Duodenal mucosa (tissue), 2 donors: ENCODE results near the gene MAP1B.

Source experiments
- H3K27ac ChIP-seq: one replicate; pipeline ENCODE4 v1.7.0; 2013; ENCODE audit warnings: low read depth, low read length
- H3K27me3 ChIP-seq, 2 donors: one replicate each; pipeline ENCODE4 v1.7.0; 2013; ENCODE audit warnings: low read length in 2 of 2, control low read depth in 1 of 2; ENCODE audit not compliant: insufficient read depth in 2 of 2, control insufficient read depth in 1 of 2
- H3K36me3 ChIP-seq, 2 donors: one replicate each; pipeline ENCODE4 v1.7.0; 2013; ENCODE audit warnings: low read length in 2 of 2, control low read depth in 1 of 2; ENCODE audit not compliant: insufficient read depth in 2 of 2, control insufficient read depth in 1 of 2
- H3K4me1 ChIP-seq, 2 donors: one replicate each; pipeline ENCODE4 v1.7.0; 2013; ENCODE audit warnings: low read length in 2 of 2, control low read depth in 1 of 2; ENCODE audit not compliant: insufficient read depth in 2 of 2, control insufficient read depth in 1 of 2
- H3K4me3 ChIP-seq, 2 donors: one replicate each; pipeline ENCODE4 v1.7.0; 2013; ENCODE audit warnings: low read length in 2 of 2, low read depth in 1 of 2
- H3K9ac ChIP-seq, 2 donors: one replicate each; pipeline ENCODE4 v1.7.0; 2013; ENCODE audit warnings: low read length in 2 of 2, low read depth in 1 of 2
- H3K9me3 ChIP-seq, 2 donors: one replicate each; pipeline ENCODE4 v1.7.0; 2013; ENCODE audit warnings: low read length in 2 of 2, control low read depth in 1 of 2; ENCODE audit not compliant: control insufficient read depth in 1 of 2

Gene MAP1B

DNA sequence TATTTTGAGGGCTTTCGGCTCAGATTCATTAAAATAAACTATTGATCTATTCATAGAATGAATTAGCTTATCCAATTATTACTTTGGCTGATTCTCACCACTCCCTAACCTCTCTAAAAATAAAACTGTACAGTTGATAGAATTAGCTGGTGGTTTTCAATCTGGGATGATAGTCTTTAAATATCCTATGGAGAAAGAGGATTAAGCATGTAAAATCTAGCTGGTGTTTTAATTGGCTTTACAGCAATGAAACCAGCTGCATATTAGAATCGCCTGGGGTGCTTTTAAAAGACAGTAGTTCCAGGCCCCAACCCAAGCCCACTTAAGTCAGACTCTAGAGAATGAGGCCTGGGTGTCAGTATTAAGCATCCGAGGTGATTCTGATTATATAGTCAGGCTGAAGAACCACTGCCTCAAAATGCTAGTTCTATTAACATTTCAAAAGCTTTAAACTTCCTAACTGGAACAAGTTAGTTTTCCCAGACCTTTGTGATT is 95.1 kb downstream of the MAP1B start:
- H3K9me3 ChIP-seq, result no peaks in the 10 kb centered on the region
- H3K4me1 ChIP-seq, result no peaks in the 10 kb centered on the region
- H3K36me3 ChIP-seq, result no peaks in the 10 kb centered on the region
- H3K4me3 ChIP-seq, result no peak overlapping the region
- peaks cover 0 to 11% of the 10 kb centered on the region in 2 donors for H3K27me3 ChIP-seq
- no peak overlapping the region for H3K27ac ChIP-seq
- H3K9ac ChIP-seq, result no peak overlapping the region

DNA sequence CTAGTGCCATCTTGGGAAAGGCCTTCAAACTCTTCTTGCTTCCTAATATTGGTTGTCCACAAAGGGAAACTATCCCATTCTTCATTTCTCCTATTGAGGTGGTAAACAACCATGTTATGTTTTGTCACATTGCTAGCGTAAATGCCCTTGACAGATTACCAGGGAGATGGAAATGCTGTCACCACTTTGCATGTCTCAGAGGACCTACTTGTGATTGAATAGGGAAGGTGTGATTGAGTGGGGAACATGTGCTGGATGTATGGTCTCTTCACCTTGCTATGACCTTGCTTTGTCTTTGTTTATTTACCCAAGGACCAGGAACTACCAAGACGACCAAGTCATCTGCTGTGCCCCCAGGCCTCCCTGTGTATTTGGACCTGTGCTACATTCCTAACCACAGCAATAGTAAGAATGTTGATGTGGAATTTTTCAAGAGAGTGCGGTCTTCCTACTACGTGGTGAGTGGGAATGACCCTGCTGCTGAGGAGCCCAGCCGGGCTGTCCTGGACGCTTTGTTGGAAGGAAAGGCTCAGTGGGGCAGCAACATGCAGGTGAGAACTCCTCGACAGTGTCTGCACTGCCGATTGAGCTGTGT is 96.1 kb downstream of the MAP1B start:
- H3K36me3 ChIP-seq, result no peaks in the 10 kb centered on the region

GRCh38 chr5:72204946-72205345 is 97.7 kb downstream of the MAP1B start:
- H3K27me3 ChIP-seq, result no peaks in the 10 kb centered on the region
- no peaks in the 10 kb centered on the region for H3K9me3 ChIP-seq
- no peak overlapping the region for H3K27ac ChIP-seq
- no peak overlapping the region for H3K4me3 ChIP-seq
- no peaks in the 10 kb centered on the region for H3K36me3 ChIP-seq
- H3K4me1 ChIP-seq, result no peaks in the 10 kb centered on the region
- H3K9ac ChIP-seq, result no peak overlapping the region

More for the DNA sequence above, 96.1 kb downstream of the MAP1B start:
- H3K27me3 ChIP-seq, result peaks cover 0 to 2% of the 10 kb centered on the region in 2 donors
- H3K4me1 ChIP-seq, result no peaks in the 10 kb centered on the region
- no peak overlapping the region for H3K9ac ChIP-seq
- H3K9me3 ChIP-seq, result no peaks in the 10 kb centered on the region
- H3K4me3 ChIP-seq, result no peak overlapping the region
- no peak overlapping the region for H3K27ac ChIP-seq

GRCh38 chr5:72205431-72206009 is 98.2 kb downstream of the MAP1B start:
- no peaks in the 10 kb centered on the region for H3K4me1 ChIP-seq
- no peak overlapping the region for H3K9ac ChIP-seq
- no peaks in the 10 kb centered on the region for H3K36me3 ChIP-seq
- H3K27me3 ChIP-seq, result no peaks in the 10 kb centered on the region
- H3K4me3 ChIP-seq, result no peak overlapping the region
- no peak overlapping the region for H3K27ac ChIP-seq
- no peaks in the 10 kb centered on the region for H3K9me3 ChIP-seq

- Histone ChIP-seq H3K36me3 (no peaks in the 10 kb centered on the region), H3K9me3 (no peaks in the 10 kb centered on the region), H3K27me3 (no peaks in the 10 kb centered on the region), H3K4me3 (no peak overlapping the region), H3K4me1 (no peaks in the 10 kb centered on the region), H3K27ac (no peak overlapping the region), H3K9ac (no peak overlapping the region)
These were observed 98.9 kb downstream of the MAP1B start for GRCh38 chr5:72206160-72206559.

DNA sequence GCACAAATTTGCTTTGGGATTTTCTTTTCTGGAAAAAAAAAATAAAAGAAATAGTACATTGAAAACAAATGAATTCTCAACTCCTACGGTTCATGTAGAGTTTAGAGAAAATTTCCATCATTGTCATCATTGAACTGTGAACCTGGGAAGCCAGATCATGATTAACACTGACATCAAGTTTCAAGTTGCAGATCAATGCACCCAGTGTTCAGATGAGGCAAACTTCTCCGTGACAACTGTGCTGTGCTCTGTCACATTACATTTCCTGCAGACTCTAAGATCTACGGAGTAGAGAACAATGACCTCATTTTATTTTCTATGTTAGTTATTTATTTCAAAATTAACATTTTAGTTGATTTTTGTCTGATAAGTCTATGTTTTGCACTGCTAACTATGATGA is 99.7 kb downstream of the MAP1B start:
- H3K27me3 ChIP-seq, result no peaks in the 10 kb centered on the region
- H3K4me3 ChIP-seq, result no peak overlapping the region
- no peaks in the 10 kb centered on the region for H3K36me3 ChIP-seq
- H3K9ac ChIP-seq, result no peak overlapping the region
- no peaks in the 10 kb centered on the region for H3K9me3 ChIP-seq
- no peaks in the 10 kb centered on the region for H3K4me1 ChIP-seq
- H3K27ac ChIP-seq, result no peak overlapping the region

DNA sequence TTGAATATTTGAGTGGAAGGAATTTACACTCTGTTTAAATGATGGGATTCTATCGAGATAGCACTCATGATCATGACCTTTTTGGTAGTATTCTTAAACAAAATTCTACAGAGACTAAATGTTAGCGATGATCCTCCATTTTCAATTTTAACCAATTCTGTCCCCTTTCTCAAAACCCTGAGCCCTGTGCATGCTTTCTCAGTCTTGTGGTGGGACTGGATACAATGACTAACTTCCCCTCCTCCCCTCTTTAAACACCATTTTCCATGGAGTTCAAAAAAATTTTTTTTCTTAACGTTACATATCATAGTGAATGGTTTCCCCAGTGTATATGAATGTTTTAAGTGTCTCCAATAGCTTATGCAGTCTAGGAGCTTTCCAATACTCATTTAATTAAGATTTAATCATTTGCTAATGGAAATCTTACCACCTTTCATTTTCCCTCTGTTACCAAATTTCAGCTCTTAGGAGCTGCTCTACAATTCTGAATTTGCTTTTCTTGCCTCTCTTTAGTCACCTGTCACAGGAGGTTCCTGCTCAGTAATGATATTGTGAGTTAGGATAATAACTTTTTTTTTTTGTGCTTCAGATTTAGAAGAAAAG is 101.2 kb downstream of the MAP1B start:
- H3K9ac ChIP-seq, result no peak overlapping the region
- H3K4me1 ChIP-seq, result no peaks in the 10 kb centered on the region
- H3K27ac ChIP-seq, result no peak overlapping the region
- H3K9me3 ChIP-seq, result no peaks in the 10 kb centered on the region
- H3K36me3 ChIP-seq, result no peaks in the 10 kb centered on the region
- H3K27me3 ChIP-seq, result no peaks in the 10 kb centered on the region
- H3K4me3 ChIP-seq, result no peak overlapping the region

DNA sequence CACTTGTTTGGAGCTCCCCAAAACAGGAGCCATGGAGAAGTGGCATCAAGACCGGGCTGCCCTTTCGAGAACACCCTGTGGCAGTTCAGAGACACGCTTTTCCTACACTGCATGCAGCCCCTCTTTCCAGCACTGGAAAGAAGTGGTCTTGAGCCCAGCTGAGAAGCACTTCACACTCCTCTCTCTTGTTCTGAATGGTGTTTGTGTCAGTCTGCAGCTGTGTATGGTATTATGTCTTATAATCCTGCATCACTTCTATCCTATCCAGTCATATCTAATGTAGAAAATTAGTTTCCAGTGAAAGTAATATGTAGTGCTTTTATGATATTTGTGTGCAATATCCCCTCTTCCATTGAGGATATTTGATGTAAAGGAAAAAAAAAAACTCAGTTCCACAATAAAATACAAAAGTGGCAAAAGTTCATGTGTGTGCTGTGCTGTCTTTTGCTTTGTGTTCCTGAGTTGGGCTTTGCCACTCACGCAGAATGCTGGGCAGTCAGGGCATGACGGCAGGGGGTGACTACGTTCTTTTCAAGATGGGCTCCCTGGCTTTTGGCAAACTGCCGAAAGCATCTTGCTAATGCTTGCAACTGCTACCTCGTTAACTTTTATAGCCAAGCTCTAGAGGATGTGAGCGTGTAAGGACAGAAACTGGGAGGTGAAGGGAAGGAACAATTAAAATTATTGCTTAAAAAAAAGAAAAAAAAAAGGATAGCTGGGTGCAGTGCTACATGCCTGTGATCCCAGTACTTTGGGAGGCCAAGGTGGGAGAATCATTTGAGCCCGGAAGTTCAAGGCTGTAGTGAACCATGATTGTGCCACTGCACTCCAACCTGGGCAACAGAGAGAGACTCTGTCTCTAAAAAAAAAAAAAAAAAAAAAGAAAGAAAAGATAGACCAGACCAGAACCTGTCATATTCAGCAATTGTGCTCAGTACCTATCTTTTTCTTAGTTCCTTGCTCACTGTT is 102.2 kb downstream of the MAP1B start:
- Histone ChIP-seq H3K9ac (no peak overlapping the region), H3K36me3 (no peaks in the 10 kb centered on the region), H3K4me3 (no peak overlapping the region), H3K27me3 (no peaks in the 10 kb centered on the region), H3K9me3 (no peaks in the 10 kb centered on the region), H3K4me1 (no peaks in the 10 kb centered on the region), H3K27ac (no peak overlapping the region)

DNA sequence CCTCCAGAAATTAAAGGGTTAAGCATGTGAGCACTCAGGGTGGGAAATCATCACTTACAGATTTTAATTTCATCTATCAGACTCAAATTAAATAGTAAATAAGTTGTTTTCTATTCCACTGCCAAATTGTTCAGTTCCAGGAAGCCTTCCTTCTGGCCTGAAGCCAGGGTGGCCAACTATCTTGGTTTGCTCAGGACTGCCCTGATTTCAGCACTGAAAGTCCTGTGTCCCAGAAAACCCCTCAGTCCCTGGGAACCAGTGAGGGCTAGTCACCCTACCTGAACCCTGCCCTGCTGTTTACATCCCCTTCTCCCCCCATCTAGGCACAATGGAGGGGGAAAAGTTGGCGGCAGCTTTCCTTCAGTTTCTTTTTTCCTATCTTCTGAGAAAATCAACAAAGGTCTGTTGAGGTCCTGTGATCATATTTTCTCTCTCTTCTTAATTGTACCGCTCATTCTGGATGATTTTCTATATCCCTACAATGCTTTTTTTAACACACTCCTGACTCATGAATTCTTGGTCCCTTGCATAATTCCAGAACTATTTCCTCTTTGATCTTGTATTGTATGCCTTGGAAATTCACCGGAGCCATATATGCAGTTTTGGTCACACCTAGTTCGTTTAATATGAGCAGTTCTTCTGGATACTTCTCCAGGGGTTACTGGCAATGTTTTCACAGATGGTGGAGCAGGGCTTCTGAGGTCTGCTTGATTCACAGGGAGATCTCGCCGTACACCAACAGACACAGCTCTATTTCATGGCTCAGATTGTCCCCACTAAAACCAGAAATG is 103.8 kb downstream of the MAP1B start:
- no peak overlapping the region for H3K9ac ChIP-seq
- no peak overlapping the region for H3K4me3 ChIP-seq
- H3K27ac ChIP-seq, result no peak overlapping the region
- no peaks in the 10 kb centered on the region for H3K36me3 ChIP-seq
- no peaks in the 10 kb centered on the region for H3K9me3 ChIP-seq
- no peaks in the 10 kb centered on the region for H3K27me3 ChIP-seq
- H3K4me1 ChIP-seq, result no peaks in the 10 kb centered on the region
